ENCODE measurements around the gene PSORS1C2. TPM values are rescaled to one million over a fixed set of nuclear protein-coding genes. Genes with fewer than 3 reads are reported as not detected.

PSORS1C2 gene
- total RNA-seq, 4 donors from 2014 or later: 5.9 to 63.0 (median 27.8) TPM

DNA sequence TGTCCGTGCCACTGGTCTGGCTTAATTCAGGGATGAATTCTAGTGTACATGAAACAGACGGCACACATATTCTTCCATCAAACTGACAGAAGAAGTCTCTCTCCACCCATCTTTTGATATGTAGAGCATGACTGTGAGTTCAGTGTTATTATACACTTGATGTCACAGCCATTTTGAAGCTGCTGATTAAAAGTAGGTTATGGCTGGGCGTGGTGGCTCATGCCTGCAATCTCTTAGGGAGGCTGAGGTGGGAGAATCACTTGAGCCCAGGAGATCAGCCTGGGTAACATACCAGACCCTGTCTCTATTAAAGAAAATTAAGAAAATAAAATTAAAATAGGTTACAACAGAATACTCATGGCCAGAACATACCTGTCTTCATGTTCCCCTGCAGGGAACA, 47.2 kb downstream of the PSORS1C2 start:
- no peak overlapping the region for H3K27ac ChIP-seq
- TF ChIP-seq POLR2AphosphoS5 (IDR thresholded peaks at IDR 0.05) (no peak), EP300 (IDR thresholded peaks at IDR 0.05) (no peak)
- H3K4me3 ChIP-seq: no peak overlapping the region
- no peak for DNase-seq (ENCODE audit: low spot score in 2 of 2)
- H3K4me1 ChIP-seq: peaks cover 21% of the 10 kb centered on the region
- no peaks in the 10 kb centered on the region for H3K9me3 ChIP-seq
- WGBS: 34% methylated on average over 3 of the region's 3 CpGs
- H3K36me3 ChIP-seq: no peaks in the 10 kb centered on the region
- no peaks in the 10 kb centered on the region for H3K27me3 ChIP-seq

DNA sequence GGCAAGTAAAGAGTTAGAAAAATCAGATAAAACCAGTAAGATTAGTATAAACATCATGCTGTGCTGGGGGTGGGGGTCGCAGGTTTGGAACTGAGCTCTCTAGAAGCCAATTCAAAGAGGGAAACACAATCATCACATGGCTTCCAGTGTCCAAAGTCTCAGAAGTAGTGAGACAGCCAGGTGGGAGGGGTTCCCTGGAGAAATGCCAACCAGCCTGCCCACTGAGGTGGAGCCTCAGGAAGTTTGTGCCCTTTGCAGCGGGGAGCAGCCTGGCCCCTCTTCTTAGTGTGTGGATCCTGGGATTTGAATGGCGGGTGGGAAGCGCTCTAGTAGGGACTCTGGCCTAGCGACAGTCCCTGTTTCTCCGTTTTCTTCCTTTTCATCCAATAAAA, 47.9 kb downstream of the PSORS1C2 start:
- H3K36me3 ChIP-seq: no peaks in the 10 kb centered on the region
- WGBS: 72% methylated on average over 6 of the region's 6 CpGs
- TF ChIP-seq EP300 (IDR thresholded peaks at IDR 0.05): no peak
- H3K27me3 ChIP-seq: no peaks in the 10 kb centered on the region
- H3K4me3 ChIP-seq: no peak overlapping the region
- H3K27ac ChIP-seq: no peak overlapping the region
- no peaks in the 10 kb centered on the region for H3K9me3 ChIP-seq
- DNase-seq (ENCODE audit: low spot score in 2 of 2): no peak
- peaks cover 25% of the 10 kb centered on the region for H3K4me1 ChIP-seq

DNA sequence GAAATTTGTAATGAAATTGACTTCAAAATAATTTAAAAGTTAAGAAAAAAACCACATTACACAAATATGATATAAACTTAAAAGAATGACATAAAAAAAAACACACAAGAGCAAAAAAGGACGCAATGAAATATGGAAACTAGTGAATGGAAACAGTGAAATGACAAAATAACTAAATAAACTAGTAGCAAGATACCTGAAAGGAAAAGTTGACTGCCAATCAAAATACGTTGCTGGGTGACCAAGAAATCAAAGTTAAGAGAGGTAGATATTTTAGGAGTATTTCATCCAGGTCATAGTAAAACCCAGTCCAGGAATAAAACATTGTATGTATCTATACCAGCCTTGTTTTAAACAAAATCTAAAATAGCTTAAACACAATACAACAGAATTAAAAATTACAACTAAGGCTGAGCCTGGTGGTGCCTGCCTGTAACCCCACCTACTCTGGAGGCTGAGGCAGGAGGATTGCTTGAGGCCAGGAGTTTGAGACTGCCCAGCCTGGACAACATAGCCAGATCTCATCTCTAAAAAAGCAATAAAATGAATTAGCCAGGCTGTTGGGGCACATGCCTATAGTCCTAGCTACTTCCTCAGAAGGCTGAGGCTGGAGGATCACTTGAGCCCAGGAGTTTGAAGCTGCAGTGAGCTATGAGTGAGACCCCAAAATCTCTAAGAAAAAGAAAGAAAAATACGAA, 48.4 kb downstream of the PSORS1C2 start:
- 94% methylated on average over 3 of the region's 3 CpGs for WGBS
- Histone ChIP-seq H3K36me3 (no peaks in the 10 kb centered on the region), H3K4me1 (peaks cover 25% of the 10 kb centered on the region), H3K27me3 (no peaks in the 10 kb centered on the region), H3K9me3 (no peaks in the 10 kb centered on the region), H3K4me3 (no peak overlapping the region), H3K27ac (no peak overlapping the region)
- no peak for DNase-seq (ENCODE audit: low spot score in 2 of 2)
- TF ChIP-seq POLR2AphosphoS5 (IDR thresholded peaks at IDR 0.05): no peak
- TF ChIP-seq, protein P1, sequence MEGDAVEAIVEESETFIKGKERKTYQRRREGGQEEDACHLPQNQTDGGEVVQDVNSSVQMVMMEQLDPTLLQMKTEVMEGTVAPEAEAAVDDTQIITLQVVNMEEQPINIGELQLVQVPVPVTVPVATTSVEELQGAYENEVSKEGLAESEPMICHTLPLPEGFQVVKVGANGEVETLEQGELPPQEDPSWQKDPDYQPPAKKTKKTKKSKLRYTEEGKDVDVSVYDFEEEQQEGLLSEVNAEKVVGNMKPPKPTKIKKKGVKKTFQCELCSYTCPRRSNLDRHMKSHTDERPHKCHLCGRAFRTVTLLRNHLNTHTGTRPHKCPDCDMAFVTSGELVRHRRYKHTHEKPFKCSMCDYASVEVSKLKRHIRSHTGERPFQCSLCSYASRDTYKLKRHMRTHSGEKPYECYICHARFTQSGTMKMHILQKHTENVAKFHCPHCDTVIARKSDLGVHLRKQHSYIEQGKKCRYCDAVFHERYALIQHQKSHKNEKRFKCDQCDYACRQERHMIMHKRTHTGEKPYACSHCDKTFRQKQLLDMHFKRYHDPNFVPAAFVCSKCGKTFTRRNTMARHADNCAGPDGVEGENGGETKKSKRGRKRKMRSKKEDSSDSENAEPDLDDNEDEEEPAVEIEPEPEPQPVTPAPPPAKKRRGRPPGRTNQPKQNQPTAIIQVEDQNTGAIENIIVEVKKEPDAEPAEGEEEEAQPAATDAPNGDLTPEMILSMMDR (IDR thresholded peaks at IDR 0.05): no peak
- no peak for TF ChIP-seq EP300 (IDR thresholded peaks at IDR 0.05)
- TF ChIP-seq POLR2A (IDR thresholded peaks at IDR 0.05): no peak

Other genes with a start within 250 kb of the PSORS1C2 start
- 10 to 100 TPM; 10.5 to 33.5 (median 11.3) TPM for gene GTF2H4, start 230.9 kb downstream of the PSORS1C2 start, total RNA-seq
- gene VARS2, start 224.8 kb downstream of the PSORS1C2 start, total RNA-seq: 10 to 100 TPM; 12.6 to 22.0 (median 19.2) TPM
- not detected for gene SFTA2, start 206.9 kb downstream of the PSORS1C2 start, total RNA-seq
- gene MUCL3, start 198.1 kb downstream of the PSORS1C2 start, total RNA-seq: not detected
- under 1 TPM in 1 of 4 donors, not detected in 3; 0.38 TPM for gene MUC21, start 155.3 kb downstream of the PSORS1C2 start, total RNA-seq
- under 1 TPM in 1 of 4 donors, not detected in 3; 0.18 TPM for gene MUC22, start 128.6 kb downstream of the PSORS1C2 start, total RNA-seq
- 10 to 100 TPM in 2 of 4 donors, 1 to 10 TPM in 2; 5.5 to 20.7 (median 8.8) TPM for gene C6orf15, start 26.5 kb downstream of the PSORS1C2 start, total RNA-seq
- 10 to 100 TPM in 1 of 4 donors, 1 to 10 TPM in 3; 4.1 to 15.8 (median 5.5) TPM for gene PSORS1C1, start 24.3 kb downstream of the PSORS1C2 start, total RNA-seq
- 100 to 1,000 TPM in 3 of 4 donors, 10 to 100 TPM in 1; 16.3 to 598 (median 403) TPM for gene CDSN, start 18.6 kb downstream of the PSORS1C2 start, total RNA-seq
- 10 to 100 TPM; 10.7 to 33.4 (median 16.5) TPM for gene CCHCR1, start 18.7 kb upstream of the PSORS1C2 start, total RNA-seq
- 10 to 100 TPM; 14.8 to 24.3 (median 23.8) TPM for gene TCF19, start 19.5 kb upstream of the PSORS1C2 start, total RNA-seq
- 10 to 100 TPM in 1 of 4 donors, 1 to 10 TPM in 2, under 1 TPM in 1; 0.85 to 13.0 (median 7.7) TPM for gene POU5F1, start 31.6 kb upstream of the PSORS1C2 start, total RNA-seq
- gene HLA-C, start 133.0 kb upstream of the PSORS1C2 start, total RNA-seq: 100 to 1,000 TPM; 106 to 510 (median 336) TPM
- 1,000 to 10,000 TPM in 3 of 4 donors, 100 to 1,000 TPM in 1; 995 to 1,612 (median 1,279) TPM for gene HLA-B, start 218.1 kb upstream of the PSORS1C2 start, total RNA-seq

Measured in suprapubic skin (tissue), 4 donors.